MM.1S (cell line): ENCODE data around the gene DTNB.

ENCODE experiments used
- DNase-seq: peaks from one replicate; pipeline ENCODE4 v3.0.0-alpha.2; 2015
- H2AFZ ChIP-seq: fragments of 300-600 bp; sonication (generic); 2 replicates; pipeline ENCODE4 v1.6.0; 2016; ENCODE audit warnings: antibody characterized with exemption, low read length
- H3F3A ChIP-seq: fragments of 300-600 bp; sonication (generic); 2 replicates; pipeline ENCODE4 v1.6.1; 2016; ENCODE audit warnings: mild to moderate bottlenecking, antibody characterized with exemption, low read length, moderate library complexity, mixed read lengths; ENCODE audit not compliant: insufficient read depth
- H3K27ac ChIP-seq: fragments of 300-600 bp; sonication (generic); 2 replicates; pipeline ENCODE4 v1.5.1; 2016; ENCODE audit warnings: mild to moderate bottlenecking, low read length
- H3K27me3 ChIP-seq: fragments of 300-600 bp; sonication (generic); replicated peaks from 2 replicates; pipeline ENCODE4 v1.6.0; 2016; ENCODE audit warnings: low read length; ENCODE audit not compliant: insufficient read depth
- H3K36me3 ChIP-seq: fragments of 300-600 bp; sonication (generic); replicated peaks from 2 replicates; pipeline ENCODE4 v1.6.1; 2016; ENCODE audit warnings: mild to moderate bottlenecking, low read length, mixed read lengths; ENCODE audit not compliant: insufficient read depth
- H3K4me1 ChIP-seq: fragments of 300-600 bp; sonication (generic); 2 replicates; pipeline ENCODE4 v1.6.1; 2016; ENCODE audit warnings: low read length, mixed read lengths
- H3K4me2 ChIP-seq: fragments of 300-600 bp; sonication (generic); 2 replicates; pipeline ENCODE4 v1.6.0; 2016; ENCODE audit warnings: low read depth, low read length
- H3K4me3 ChIP-seq: fragments of 300-600 bp; sonication (generic); 2 replicates; pipeline ENCODE4 v1.5.1; 2016; ENCODE audit warnings: low read length, mixed read lengths
- H3K79me2 ChIP-seq: fragments of 300-600 bp; sonication (generic); 2 replicates; pipeline ENCODE4 v1.6.1; 2016; ENCODE audit warnings: mixed run types, low read length, mixed read lengths
- H3K9ac ChIP-seq: fragments of 300-600 bp; sonication (generic); 2 replicates; pipeline ENCODE4 v1.6.1; 2016; ENCODE audit warnings: low read length, mixed read lengths
- H3K9me2 ChIP-seq: fragments of 300-600 bp; sonication (generic); replicated peaks from 2 replicates; pipeline ENCODE4 v1.6.1; 2016; ENCODE audit warnings: mild to moderate bottlenecking, low read length, mixed read lengths; ENCODE audit not compliant: insufficient read depth
- H3K9me3 ChIP-seq: fragments of 300-600 bp; sonication (generic); replicated peaks from 2 replicates; pipeline ENCODE4 v1.6.1; 2016; ENCODE audit warnings: mild to moderate bottlenecking, low read length, mixed read lengths; ENCODE audit not compliant: insufficient read depth
- H4K20me1 ChIP-seq: fragments of 300-600 bp; sonication (generic); 2 replicates; pipeline ENCODE4 v1.6.1; 2016; ENCODE audit warnings: mild to moderate bottlenecking, low read length, moderate library complexity, mixed read lengths; ENCODE audit not compliant: insufficient read depth
- CTCF ChIP-seq: fragments of 300-600 bp; sonication (generic); IDR thresholded peaks from 2 replicates; pipeline ENCODE4 v1.5.1; 2016; ENCODE audit warnings: antibody characterized with exemption, low read length, mixed read lengths
- EZH2 ChIP-seq: fragments of 300-600 bp; sonication (generic); optimal IDR thresholded peaks from 2 replicates; pipeline ENCODE3; 2017; ENCODE audit warnings: low read depth, mild to moderate bottlenecking, antibody characterized with exemption, low read length, mixed read lengths
- EZH2phosphoT487 ChIP-seq: fragments of 300-600 bp; sonication (generic); IDR thresholded peaks from 2 replicates; pipeline ENCODE4 v1.6.1; 2018; ENCODE audit warnings: antibody characterized with exemption, low read length

The DTNB gene

GRCh38 chr2:25380586-25381375, 292.6 kb downstream of the DTNB start:
- Histone ChIP-seq H3K27me3 (no peaks in the 10 kb centered on the region), H3K27ac (peak overlapping the region; percentile 65; the same call in 1 of the 2 replicates), H3K36me3 (no peaks in the 10 kb centered on the region), H3K4me3 (no peak overlapping the region), H3K9me2 (no peaks in the 10 kb centered on the region), H3K4me1 (peaks cover 45% of the 10 kb centered on the region), H3K4me2 (peak overlapping the region; percentile 11; the same call in 1 of the 2 replicates), H3K79me2 (0 out of 2 replicates have a peak, but pooled peaks cover 2% of the 10 kb centered on the region), H3F3A (peaks cover 25% of the 10 kb centered on the region), H3K9ac (no peak overlapping the region; the same call in 1 of the 2 replicates), H2AFZ (peak overlapping the region; percentile 20; the same call in 1 of the 2 replicates), H3K9me3 (no peaks in the 10 kb centered on the region), H4K20me1 (no peaks in the 10 kb centered on the region)
- TF ChIP-seq CTCF, result no peak
- no peak for TF ChIP-seq EZH2phosphoT487
- TF ChIP-seq EZH2, result no peak
- peak; percentile 75 for DNase-seq

GRCh38 chr2:25380023-25380422, 293.4 kb downstream of the DTNB start:
- TF ChIP-seq EZH2phosphoT487, result no peak
- no peak for TF ChIP-seq CTCF
- no peak for TF ChIP-seq EZH2
- peak overlapping the region; percentile 65; the same call in 1 of the 2 replicates for H3K27ac ChIP-seq
- 0 out of 2 replicates have a peak, but pooled peaks cover 2% of the 10 kb centered on the region for H3K79me2 ChIP-seq
- H3K36me3 ChIP-seq, result no peaks in the 10 kb centered on the region
- no peaks in the 10 kb centered on the region for H3K9me3 ChIP-seq
- H3K27me3 ChIP-seq, result no peaks in the 10 kb centered on the region
- H3K9ac ChIP-seq, result no peak overlapping the region; the same call in 1 of the 2 replicates
- H3F3A ChIP-seq, result peaks cover 25% of the 10 kb centered on the region
- H4K20me1 ChIP-seq, result no peaks in the 10 kb centered on the region
- peak overlapping the region; percentile 11; the same call in 1 of the 2 replicates for H3K4me2 ChIP-seq
- H3K9me2 ChIP-seq, result no peaks in the 10 kb centered on the region
- H2AFZ ChIP-seq, result no peak overlapping the region
- H3K4me1 ChIP-seq, result peaks cover 45% of the 10 kb centered on the region
- H3K4me3 ChIP-seq, result no peak overlapping the region
- DNase-seq, result no peak

GRCh38 chr2:25379535-25379934, 293.8 kb downstream of the DTNB start:
- peak overlapping the region; percentile 65; the same call in 1 of the 2 replicates for H3K27ac ChIP-seq
- H3K9me3 ChIP-seq, result no peaks in the 10 kb centered on the region
- H3F3A ChIP-seq, result peaks cover 25% of the 10 kb centered on the region
- no peaks in the 10 kb centered on the region for H4K20me1 ChIP-seq
- no peak overlapping the region for H3K9ac ChIP-seq
- no peak overlapping the region for H3K4me3 ChIP-seq
- no peaks in the 10 kb centered on the region for H3K27me3 ChIP-seq
- no peaks in the 10 kb centered on the region for H3K36me3 ChIP-seq
- TF ChIP-seq EZH2phosphoT487, result no peak
- TF ChIP-seq CTCF, result no peak
- no peak for TF ChIP-seq EZH2
- peaks cover 45% of the 10 kb centered on the region for H3K4me1 ChIP-seq
- H3K79me2 ChIP-seq, result 0 out of 2 replicates have a peak, but pooled peaks cover 2% of the 10 kb centered on the region
- H3K9me2 ChIP-seq, result no peaks in the 10 kb centered on the region
- H2AFZ ChIP-seq, result no peak overlapping the region
- H3K4me2 ChIP-seq, result no peak overlapping the region
- DNase-seq, result no peak
